Mesodermal cell (in vitro differentiated cells): ENCODE measurements around the gene FLT4.

ENCODE experiments used
- H3K27ac ChIP-seq: 2 replicates; pipeline ENCODE4 v1.7.0; 2013; ENCODE audit warnings: mild to moderate bottlenecking, low read depth, low read length, moderate library complexity; ENCODE audit not compliant: severe bottlenecking
- H3K36me3 ChIP-seq: 2 replicates; pipeline ENCODE4 v1.7.1; 2013; ENCODE audit warnings: mild to moderate bottlenecking, low read length, moderate library complexity; ENCODE audit not compliant: control insufficient read depth, insufficient read depth
- H3K4me1 ChIP-seq: one replicate; pipeline ENCODE4 v1.7.1; 2013; ENCODE audit warnings: mild to moderate bottlenecking, low read length; ENCODE audit not compliant: insufficient read depth, control insufficient read depth, poor library complexity, severe bottlenecking
- H3K4me3 ChIP-seq: 2 replicates; pipeline ENCODE4 v1.7.0; 2013; ENCODE audit warnings: low read length, control low read depth, mild to moderate bottlenecking; ENCODE audit not compliant: insufficient read depth, poor library complexity, severe bottlenecking; ENCODE audit errors: extremely low read depth
- H3K9me3 ChIP-seq: 2 replicates; pipeline ENCODE4 v1.7.1; 2013; ENCODE audit warnings: mild to moderate bottlenecking, low read length, moderate library complexity; ENCODE audit not compliant: control insufficient read depth
- WGBS, 2 experiments: methylation state at CpG; one replicate each; pipeline ENCODE4 v1.1.5; 2013; ENCODE audit warnings: missing lambda C conversion rate in 2 of 2; ENCODE audit not compliant: insufficient coverage in 2 of 2; 5-methylcytosine and 5-hydroxymethylcytosine counted together

FLT4 gene

DNA sequence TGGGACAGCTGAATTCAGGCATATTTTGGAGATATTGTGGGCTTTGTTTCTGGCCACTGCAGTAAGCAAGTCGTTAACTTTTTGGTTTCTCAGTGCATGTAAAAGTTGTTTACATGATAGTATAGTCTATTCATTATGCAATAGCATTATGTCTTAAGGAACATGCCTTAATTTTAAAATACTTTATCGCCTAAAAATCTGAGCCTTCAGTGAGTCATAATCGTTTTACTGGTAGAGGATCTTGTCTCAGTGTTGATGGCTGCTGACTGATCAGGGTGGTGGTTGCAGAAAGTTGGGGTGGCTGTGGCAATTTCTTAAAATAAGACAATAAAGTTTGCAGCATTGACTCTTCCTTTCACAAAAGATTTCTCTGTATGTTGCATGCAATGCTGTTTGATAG lies 63.2 kb downstream of the FLT4 start:
- Histone ChIP-seq H3K9me3 (no peaks in the 10 kb centered on the region), H3K4me1 (no peaks in the 10 kb centered on the region), H3K36me3 (peaks cover 3% of the 10 kb centered on the region), H3K27ac (no peak overlapping the region), H3K4me3 (no peak overlapping the region)
- WGBS, 2 experiments: 80 to 100% methylated on average over 1 of the region's 3 CpGs

GRCh38 chr5:180583738-180584137 lies 65.7 kb downstream of the FLT4 start:
- WGBS, 2 experiments: no CpG with 5 or more reads among the region's 2 CpGs
- Histone ChIP-seq H3K4me3 (no peak overlapping the region), H3K9me3 (no peaks in the 10 kb centered on the region), H3K27ac (no peak overlapping the region), H3K36me3 (peaks cover 3% of the 10 kb centered on the region), H3K4me1 (no peaks in the 10 kb centered on the region)

- Histone ChIP-seq H3K27ac (no peak overlapping the region), H3K9me3 (no peaks in the 10 kb centered on the region), H3K4me1 (no peaks in the 10 kb centered on the region), H3K4me3 (no peak overlapping the region), H3K36me3 (peaks cover 26% of the 10 kb centered on the region)
- WGBS, 2 experiments: 95% methylated on average over 4 to 5 of the region's 6 CpGs
Measured at GRCh38 chr5:180580681-180581080, 68.7 kb downstream of the FLT4 start.

GRCh38 chr5:180575571-180575970 lies 73.8 kb downstream of the FLT4 start:
- H3K4me1 ChIP-seq: no peaks in the 10 kb centered on the region
- no peaks in the 10 kb centered on the region for H3K9me3 ChIP-seq
- H3K27ac ChIP-seq: no peak overlapping the region
- no peak overlapping the region for H3K4me3 ChIP-seq
- H3K36me3 ChIP-seq: peaks cover 66% of the 10 kb centered on the region
- 100% methylated on average over 1 of the region's 2 CpGs for WGBS, 2 experiments

GRCh38 chr5:180568914-180569313 lies 80.5 kb downstream of the FLT4 start:
- Histone ChIP-seq H3K4me1 (no peaks in the 10 kb centered on the region), H3K27ac (no peak overlapping the region), H3K9me3 (no peaks in the 10 kb centered on the region), H3K36me3 (peaks cover 89% of the 10 kb centered on the region), H3K4me3 (no peak overlapping the region)
- 77 to 84% methylated on average over 6 to 7 of the region's 8 CpGs for WGBS, 2 experiments

- no CpG with 5 or more reads among the region's 3 CpGs for WGBS, 2 experiments
- Histone ChIP-seq H3K9me3 (no peaks in the 10 kb centered on the region), H3K4me3 (no peak overlapping the region), H3K36me3 (peaks cover 70% of the 10 kb centered on the region), H3K27ac (no peak overlapping the region), H3K4me1 (no peaks in the 10 kb centered on the region)
Measured at GRCh38 chr5:180563994-180564393, 85.4 kb downstream of the FLT4 start.

- H3K27ac ChIP-seq: no peak overlapping the region
- H3K36me3 ChIP-seq: peaks cover 68% of the 10 kb centered on the region
- H3K4me3 ChIP-seq: no peak overlapping the region
- no peaks in the 10 kb centered on the region for H3K9me3 ChIP-seq
- 94% methylated on average over 5 to 6 of the region's 11 CpGs for WGBS, 2 experiments
- H3K4me1 ChIP-seq: no peaks in the 10 kb centered on the region
Measured at GRCh38 chr5:180558232-180558631, 91.2 kb downstream of the FLT4 start.

- H3K4me3 ChIP-seq: no peak overlapping the region
- no peak overlapping the region for H3K27ac ChIP-seq
- H3K9me3 ChIP-seq: no peaks in the 10 kb centered on the region
- no peaks in the 10 kb centered on the region for H3K4me1 ChIP-seq
- H3K36me3 ChIP-seq: peaks cover 69% of the 10 kb centered on the region
- WGBS, 2 experiments: no CpG with 5 or more reads among the region's 2 CpGs
Measured at GRCh38 chr5:180557217-180557809, 92.1 kb downstream of the FLT4 start.

- Histone ChIP-seq H3K4me3 (no peak overlapping the region), H3K9me3 (no peaks in the 10 kb centered on the region), H3K36me3 (peaks cover 76% of the 10 kb centered on the region), H3K27ac (no peak overlapping the region), H3K4me1 (no peaks in the 10 kb centered on the region)
- 94 to 97% methylated on average over 3 of the region's 7 CpGs for WGBS, 2 experiments
Measured at GRCh38 chr5:180555168-180555921, 94.1 kb downstream of the FLT4 start.

DNA sequence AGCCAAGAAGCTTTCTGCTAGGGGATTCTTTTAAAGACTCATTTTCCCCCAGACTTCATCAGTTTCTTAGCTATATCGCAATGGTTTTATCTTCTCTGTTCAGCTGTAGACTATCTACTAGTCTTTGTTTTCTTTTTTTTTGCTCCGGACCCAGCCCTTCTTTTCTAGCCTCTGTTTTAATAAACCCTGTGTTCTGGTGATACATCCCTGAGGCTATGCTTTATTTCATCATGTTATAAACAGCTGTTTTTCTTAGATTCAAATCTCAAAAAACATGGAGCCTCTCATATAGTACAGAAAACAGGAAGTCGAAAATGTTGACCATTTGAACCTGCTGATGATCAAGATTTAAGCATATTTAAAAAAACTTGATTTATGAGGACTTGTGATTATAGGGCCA lies 95.9 kb downstream of the FLT4 start:
- H3K27ac ChIP-seq: no peak overlapping the region
- 86 to 100% methylated on average over 1 to 2 of the region's 3 CpGs for WGBS, 2 experiments
- no peaks in the 10 kb centered on the region for H3K9me3 ChIP-seq
- H3K4me1 ChIP-seq: no peaks in the 10 kb centered on the region
- no peak overlapping the region for H3K4me3 ChIP-seq
- H3K36me3 ChIP-seq: peaks cover 87% of the 10 kb centered on the region
